SIG-M5 treated with dmso at 0.1 percent for 504 hours (cell line): ENCODE data around the gene KIF5B.
"Not testable (repeated sequence)": the region's sequence is repeated elsewhere in the genome, so short reads cannot be mapped to it uniquely, and the experiment has no call there.

Source experiments
- DNase-seq: peaks from one replicate; lab custom pipeline; 2025; ENCODE audit not compliant: unreplicated experiment; lab: John Stamatoyannopoulos, UW

Gene KIF5B

DNA sequence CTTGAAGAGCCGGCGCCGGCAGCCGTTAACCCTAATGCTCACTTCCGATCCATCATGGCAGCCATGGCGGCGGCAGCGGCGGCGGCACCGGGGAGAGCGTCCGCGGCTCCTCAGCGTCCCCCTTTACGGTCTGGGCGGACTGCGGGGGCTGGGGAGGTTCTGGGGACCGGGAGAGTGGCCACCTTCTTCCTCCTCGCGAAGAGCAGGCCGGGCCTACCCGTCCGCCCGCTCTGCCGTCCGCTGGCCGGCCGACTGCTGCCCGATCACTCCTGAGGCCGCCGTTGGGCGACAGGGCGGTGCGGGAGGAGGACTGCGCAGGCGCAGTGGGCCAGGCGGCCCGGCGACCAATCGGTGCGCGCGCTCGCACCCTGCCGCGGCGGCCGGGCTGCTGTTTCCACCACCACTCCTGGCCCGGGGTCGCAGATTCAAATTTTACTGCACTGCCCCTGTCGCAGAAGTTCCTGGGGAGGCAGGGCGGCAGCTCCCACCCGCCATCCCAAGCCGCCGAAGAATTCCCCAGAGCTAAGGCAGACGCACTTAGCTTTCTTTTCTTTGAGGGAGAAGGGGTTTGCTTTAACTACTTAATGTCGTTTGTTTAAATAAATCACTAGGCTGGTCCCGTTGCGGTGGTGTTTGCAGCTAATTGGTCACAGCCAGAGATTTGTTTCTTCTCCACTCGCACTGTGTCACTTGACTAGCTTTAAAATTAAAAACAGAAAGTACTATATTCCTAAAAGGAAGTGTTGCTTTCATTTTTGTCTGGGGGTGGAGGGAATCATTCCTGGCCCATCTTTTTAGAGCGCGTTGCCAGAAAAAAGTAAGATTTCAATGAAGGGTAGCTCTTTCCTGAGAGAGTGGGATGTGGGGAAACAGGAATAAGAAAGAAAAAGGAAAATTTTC lies at the start of gene KIF5B:
TSS of gene KIF5B (minus strand) at position 290 of the 900 bp plus-strand sequence. CDS start 452 bp downstream, outside the sequence.
- DNase-seq: peak; percentile 61

DNA sequence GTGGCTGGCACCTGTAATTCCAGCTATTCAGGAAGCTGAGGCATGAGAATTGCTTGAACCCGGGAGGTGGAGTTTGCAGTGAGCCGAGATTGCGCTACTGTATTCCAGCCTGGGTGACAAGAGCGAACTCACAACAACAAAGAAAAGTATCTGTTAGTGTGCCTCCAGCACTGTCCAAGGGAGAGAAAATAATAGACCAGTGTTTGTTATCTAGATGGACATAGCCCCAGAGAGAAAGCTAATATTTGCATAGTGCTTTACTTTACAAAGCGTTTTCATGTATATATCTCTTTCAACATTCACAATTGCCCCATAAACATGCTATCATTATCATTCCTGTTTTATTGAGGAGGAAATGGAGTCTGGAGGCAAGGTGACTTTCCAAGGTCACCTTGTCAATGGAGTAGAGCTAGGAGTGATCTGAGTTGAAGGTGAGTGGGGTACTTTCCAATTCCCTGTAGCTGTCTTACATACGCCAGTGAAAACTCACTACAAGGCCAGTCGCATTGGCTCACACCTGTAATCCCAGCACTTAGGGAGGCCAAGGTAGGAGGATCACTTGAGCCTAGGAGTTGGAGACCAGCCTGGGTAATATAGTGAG lies 49.7 kb upstream of the KIF5B start:
- peak; percentile 10 for DNase-seq

DNA sequence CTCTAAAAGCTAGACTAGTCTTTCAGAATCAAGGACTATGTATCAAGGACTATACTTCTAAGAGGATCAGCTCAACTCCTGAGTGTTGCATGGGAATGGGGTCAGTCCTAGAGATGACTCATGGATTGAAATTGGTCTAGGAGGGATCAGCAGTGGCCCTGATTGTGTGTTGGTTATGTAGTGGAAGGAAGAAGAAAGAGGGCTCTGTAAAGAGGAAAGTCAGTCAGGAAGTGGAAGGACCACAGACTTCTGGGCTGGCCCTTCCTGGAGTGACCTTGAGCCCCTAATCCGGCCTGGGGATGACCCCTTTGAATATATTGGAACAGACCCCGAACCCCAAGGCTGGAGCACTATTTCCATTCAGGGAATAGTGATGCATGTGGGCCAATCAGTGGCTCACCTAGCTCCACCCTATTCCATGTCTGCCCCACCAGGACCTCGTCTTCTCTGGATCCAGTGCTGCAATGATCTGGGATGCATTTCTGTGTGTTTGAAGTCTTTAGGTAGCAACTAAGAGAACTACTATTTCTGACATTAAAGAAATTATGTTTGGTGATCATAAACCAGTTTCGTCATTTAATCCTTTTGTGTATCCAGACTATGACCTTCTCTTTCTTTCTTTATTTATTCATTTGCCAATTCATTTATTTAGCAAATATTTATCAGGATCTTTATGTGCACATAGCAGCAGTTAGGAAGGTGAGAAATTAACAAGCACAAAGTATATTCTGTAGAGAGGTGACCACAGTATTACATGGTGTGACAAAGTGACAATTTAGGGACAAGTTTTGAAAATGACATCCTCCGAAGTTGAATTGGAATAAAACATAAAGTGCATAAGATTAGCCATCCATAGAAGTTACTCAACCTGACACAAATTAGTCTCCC lies 48.6 kb upstream of the KIF5B start:
- DNase-seq: no peak

DNA sequence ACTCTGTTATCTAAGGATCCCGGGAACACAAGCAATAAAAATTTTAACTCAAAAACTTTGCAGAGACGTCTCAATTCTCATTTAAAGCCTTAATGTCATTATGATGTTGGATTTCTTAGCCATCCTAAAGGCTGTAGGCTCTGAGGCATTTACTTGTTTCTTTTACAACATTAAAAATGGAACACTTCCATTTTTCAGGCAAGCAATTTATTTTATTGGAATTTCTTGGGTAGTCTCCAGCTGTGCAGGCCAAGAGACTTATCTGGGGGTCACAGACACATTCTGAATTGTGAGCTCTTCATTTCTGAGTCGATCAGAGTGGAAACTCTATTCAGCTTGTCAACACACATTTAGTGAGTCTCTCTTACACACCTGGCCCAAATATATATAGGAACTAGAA lies 48.0 kb upstream of the KIF5B start:
- no peak for DNase-seq

DNA sequence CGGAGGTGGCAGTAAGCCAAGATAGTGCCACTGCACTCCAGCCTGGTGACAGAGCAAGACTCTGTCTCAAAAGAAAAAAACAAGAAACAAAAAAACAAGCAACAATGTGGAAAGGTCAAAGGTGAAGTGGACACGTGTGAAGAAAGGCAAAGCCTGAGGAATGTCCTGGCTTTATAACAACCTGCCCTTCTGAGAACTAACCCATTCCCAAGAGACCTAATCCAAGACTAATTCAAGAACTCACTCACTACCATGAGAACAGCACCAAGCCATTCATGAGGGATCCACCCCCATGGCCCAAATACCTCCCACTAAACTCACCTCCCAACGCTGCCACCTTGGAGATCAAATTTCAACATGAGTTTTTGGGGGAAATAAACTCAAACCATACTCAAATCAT lies 47.5 kb upstream of the KIF5B start:
- no peak for DNase-seq

DNA sequence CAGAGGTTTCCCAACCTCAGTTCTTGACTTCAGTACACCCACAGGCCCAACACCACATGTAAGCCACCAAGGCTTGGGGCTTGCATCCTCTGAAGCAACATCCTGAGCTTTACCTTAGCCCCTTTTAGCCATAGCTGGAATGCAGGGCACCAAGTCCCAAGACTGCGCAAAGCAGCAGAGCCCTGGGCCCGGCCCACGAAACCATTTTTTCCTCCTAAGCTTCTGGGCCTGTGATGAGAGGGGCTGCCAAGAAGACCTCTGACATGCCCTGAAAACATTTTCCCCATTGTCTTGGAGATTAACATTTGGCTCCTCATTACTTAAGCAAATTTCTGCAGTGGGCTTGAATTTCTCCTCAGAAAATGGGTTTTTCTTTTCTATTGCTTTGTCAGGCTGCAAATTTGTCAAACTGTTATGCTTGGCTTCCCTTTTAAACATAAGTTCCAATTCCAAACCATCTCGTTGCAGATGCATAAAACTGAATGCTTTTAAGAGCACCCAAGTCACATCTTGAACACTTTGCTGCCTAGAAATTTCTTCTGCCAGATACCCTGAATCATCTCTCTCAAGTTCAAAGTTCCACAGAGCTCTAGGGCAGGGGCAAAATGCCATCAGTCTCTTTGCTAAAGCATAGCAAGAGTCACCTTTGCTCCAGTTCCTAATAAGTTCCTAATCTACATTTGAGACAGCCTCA lies 42.5 kb upstream of the KIF5B start:
- DNase-seq: not testable (repeated sequence)

DNA sequence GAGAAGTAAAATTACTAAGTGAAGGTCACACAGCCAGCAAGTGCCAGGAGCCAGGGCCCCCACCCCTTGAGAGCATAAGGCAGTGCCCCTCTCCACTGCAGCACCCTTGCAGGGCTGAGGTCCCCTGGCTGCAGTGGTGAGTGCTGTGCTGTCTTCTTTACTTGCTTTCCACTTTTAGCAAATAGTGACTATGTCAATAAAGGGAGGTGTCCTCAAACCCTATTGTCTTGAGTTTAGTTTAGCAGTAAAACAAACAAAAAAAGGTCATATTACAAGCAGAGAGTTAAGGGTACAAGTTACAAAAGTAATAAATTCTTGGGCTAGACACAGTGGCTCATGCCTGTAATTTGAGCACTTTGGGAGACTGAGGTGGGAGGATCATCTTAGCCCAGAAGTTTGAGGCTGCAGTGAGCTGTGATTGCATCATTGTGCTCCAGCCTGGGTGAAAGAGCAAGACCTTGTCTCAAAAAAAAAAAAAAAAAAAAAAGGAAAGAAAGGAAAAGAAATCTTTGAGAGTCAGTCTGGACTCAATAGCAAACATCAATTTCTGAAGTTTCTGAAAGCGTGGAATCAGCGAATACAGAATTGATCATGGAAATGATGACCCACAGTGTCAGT lies 39.0 kb upstream of the KIF5B start:
- peak; percentile 33 for DNase-seq

DNA sequence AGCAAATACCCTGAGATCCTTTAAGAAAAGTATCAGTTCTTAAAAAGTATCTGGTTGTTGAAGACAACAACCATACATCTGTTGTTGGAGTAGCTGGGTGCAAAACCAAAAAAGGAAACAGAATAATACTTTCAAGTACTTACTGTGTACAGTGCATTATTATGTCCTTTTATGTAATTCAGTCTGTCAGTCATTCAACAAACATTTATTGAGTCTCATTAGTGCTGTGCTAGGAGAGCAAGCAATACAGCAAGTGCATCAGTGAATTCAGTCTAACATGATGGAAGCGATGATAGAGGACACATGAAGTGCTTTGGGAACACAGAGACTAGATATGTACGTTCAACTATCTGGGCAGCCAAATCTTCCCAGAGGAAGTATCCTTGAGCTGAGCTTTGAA lies 37.4 kb upstream of the KIF5B start:
- DNase-seq: no peak

DNA sequence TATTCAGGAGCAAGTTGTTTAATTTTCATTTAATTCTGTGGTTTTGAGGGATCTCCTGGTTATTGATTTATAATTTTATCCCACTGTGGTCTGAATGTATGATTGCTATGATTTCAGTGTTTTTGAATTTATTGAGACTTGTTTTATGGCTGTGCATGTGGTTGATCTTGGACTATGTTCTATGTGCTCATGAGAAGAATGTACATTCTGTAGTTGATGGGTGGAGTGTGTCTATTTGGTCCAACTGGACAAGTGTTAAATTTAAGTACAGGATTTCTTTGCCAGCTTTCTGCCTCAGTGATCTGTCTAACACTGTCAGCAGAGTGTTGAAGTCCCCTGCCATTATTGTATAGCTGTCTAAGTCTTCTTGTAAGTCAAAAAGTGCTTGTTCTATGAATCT lies 34.8 kb upstream of the KIF5B start:
- no peak for DNase-seq

DNA sequence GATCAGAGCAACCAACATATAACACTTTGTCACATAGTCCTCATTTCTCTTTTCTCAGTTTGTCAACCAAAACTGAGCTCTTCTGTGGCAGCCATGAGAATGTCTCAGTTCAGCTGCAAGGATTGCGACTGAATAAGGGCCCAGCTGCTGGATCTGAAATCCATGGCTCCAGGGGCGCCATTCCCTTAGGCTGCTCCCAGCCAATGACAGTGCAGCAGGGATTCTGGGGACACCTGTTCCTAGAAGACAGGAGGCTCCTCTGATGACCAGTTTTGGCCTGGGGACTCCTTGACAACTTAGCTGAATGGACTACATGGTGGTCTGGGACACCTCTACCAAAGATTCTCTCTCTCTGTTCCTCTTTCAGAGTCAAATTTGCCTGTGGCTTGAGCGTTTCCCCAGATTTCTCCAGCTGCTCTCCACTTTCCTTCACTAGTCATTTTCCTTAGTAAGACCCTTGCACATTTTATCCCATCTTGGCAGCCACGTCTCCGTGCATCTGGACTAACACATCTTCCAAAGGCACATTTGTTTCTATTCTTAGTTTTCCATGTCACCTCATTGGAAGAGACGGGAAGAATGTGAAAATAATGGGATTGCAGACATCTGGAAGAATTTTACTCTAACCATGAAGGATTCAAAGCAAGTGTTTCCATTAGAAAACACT lies 28.1 kb upstream of the KIF5B start:
- no peak for DNase-seq

DNA sequence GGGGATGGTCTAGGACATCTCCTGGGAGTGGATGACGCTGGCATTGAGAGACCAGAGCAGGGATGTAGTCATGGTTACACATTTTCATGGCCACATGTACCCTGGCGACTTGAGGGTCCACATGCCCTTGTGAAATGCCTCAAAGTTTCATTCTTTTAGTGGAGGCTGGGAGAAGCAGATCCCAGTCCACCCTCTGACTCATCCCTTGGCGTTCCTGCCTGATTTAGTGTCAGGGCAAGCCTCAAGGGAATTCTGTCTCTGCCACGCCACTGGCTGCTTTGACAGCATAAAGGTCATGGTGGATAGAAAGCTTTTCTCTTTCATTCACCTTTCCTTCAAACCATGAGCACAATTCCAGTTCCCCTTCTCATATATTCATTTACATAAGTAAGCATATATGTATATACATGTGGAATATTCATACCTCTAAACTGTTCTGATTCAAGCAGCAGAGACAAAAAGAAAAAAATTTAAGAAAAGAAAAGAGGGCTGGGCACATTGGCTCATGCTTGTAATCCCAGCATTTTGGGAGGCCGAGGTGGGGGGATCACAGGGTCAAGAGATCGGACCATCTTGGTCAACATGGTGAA lies 21.8 kb upstream of the KIF5B start:
- DNase-seq: no peak

DNA sequence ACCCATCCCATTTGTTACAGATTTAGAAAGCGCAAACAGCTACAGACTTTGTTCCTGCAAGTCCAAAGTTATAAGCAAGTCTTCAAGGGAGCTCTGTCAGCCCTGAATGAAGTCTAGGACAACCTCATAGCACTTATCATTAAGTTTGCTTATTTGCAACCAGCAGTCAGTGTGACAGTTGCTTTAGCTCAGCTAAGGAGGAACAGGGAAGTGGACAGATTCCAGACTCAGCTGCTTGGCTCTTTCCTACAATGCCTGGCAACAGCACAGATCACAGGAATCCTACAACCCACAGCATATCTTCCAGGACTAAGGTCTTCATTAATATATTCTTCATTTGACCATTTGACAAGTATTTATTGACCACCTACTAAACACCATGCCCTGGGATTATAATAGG lies 17.4 kb upstream of the KIF5B start:
- no peak for DNase-seq

DNA sequence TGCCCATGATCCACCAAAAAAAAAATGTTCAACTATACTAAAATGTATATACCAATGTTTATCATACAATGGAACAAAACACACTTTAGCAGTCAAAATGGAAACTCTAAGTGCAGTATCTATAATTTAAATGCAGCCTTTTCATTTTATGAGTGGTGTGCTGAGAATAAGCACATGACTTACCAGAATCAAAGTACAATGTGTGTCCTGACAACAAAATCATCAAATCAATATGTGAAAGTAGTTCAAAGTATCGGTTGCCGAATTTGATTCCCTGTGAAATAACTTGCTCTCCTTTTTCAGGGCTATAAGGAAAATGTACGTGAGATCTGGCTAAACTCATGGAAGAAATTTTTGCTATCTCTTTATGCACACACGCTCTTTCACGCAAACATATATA lies 16.9 kb upstream of the KIF5B start:
- no peak for DNase-seq

DNA sequence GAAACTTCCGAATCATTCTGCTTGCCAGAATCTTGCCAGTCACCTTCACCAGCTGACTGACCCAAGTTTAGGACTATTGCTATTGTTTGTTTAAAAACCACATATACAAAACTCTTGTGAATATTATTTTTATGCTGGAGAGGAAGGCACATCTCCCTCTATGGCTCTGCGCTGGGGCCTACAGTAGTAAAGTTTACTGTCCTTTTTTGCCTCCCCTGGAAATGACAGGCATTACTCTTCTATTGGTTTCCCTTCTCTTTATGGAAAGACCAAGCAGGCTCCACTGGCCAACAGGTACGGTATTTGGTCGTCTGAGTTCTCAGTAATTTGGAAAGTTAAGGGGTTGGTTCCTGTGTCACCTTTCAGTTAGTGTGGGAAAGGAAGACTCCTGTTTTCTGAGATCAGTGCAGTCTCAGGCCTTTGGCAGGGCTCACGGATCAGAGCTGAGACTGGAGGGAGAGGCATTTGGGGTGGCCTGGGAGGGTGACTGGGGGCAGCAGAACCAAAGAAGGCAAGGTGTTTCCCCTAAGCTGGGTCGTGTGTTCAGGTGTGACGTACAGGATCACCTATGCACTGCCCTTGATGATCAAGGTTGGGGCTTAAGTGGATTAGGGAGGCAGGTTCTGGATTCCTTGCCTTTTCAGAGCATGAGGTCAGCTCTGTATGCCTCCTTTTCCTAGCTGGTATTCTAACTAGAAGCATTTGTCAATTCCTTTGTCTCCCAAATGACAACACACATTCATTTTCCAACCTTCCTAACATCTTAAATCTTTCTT lies 16.0 kb upstream of the KIF5B start:
- no peak for DNase-seq

DNA sequence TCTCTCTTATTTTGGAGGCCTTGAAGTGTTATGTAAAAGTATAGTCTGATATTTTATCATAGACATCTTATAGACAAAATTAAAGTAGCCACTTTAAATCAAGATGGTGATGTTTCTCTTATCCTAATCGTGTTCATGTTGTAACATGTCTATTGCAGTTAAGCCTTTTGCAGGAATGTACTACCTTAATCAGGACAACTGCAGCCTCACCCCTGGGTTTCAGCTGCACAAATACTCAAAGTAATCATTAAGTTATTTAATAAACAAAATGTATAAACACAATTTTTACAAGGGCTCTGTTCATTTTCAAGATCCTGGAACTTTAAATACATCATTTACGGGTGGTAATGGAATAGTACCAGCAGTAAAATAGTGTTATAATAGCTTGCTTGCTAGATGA lies 14.4 kb upstream of the KIF5B start:
- DNase-seq: no peak

DNA sequence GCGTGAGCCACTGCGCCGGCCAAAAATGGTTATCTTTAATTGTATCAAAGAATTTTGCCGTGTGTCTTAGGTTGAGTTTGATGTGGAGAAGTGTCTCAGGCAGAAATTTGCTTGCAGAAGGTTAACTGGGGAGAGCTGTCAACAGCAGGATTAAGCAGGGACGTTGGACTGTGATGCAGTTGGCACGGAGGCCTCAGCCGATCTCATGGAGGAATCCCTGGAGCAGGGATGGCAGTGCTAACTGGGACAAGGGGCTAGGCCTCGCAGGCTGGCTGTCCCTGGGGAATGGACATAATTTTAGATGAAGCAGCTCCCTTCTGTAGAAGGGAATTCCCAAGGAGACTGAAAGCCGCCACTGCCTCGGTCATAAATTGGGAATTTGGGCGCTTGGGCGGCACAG lies 12.3 kb upstream of the KIF5B start:
- no peak for DNase-seq

DNA sequence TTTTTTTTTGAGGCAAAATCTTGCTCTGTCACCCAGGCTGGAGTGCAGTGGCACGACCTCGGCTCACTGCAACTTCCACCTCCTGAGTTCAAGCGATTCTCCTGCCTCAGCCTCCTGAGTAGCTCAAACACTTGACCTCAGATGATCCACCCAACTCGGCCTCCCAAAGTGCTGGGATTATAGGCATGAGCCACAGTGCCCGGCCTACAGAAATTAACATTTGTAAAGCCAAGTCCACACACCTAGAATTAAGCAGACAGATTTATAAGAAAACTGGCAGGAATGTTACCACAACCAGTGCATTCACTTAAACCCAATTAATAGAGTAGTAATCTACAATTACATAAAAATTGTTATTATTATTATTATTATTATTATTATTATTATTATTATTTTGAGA lies 11.7 kb upstream of the KIF5B start:
- not testable (repeated sequence) for DNase-seq

DNA sequence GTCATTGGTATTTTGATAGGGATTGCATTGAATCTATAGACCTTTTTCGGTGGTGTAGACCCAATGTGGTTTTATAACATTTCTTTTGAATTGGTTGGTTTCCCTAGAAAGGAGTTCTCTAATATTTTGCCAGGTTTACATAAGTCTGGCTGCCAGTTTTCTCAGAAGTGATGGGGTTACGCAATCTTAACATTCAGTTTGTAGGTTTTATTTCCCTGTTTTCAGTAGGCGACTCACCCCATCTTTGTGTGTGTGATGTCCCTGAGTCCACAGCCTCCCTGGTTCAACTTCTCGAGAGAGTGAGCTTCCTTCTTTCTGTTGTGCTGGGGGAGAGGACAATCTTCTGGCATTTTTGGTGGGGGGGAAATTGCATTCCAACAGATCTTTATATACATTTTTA lies 9.6 kb upstream of the KIF5B start:
- peak; percentile 85 for DNase-seq

DNA sequence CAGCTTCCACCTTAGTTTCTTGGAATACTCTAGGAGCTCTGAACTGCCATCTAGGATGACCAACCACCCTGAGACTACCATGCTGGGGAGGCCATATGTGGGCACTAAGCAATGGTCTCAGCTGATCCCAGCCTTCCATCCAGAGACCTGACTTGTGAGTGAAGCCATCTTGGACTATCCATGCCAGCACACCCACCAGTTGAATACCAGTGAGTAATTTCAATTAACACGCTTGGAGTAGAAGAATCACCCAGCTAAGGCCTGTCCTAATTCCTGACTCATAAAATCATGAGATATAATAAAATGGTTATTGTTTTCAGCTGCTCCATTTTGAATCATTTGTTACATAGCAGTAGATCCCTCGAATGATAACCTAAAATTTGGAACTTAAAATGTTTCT lies 5.2 kb upstream of the KIF5B start:
- no peak for DNase-seq
